GM12878 (cell line): ENCODE data around the gene PTGFRN. TPM values are rescaled to one million over a fixed set of nuclear protein-coding genes. Genes with fewer than 3 reads are reported as not detected.

Experiments used
- ATAC-seq: fragments of 200-7000 bp; cut with Tn5 transposase; 3 replicates; pipeline ENCODE4 v1.9.1; 2020; ENCODE audit warnings: mild to moderate bottlenecking, moderate library complexity
- BruUV-seq: library from RNA; stranded (reverse); fragments of 400-500 nt; replicated peaks from 2 replicates; lab custom pipeline; 2021; lab: Mats Ljungman, UMichigan
- CTCF ChIA-PET: fragments of 300-600 bp; sonication (Branson Sonifier 250); formaldehyde crosslinking; extraction: SDS; loops from one replicate; lab custom pipeline; 2021; ENCODE audit warnings: inconsistent platforms; lab: Yijun Ruan, JAX
- POLR2A ChIA-PET: fragments of 350-600 bp; formaldehyde crosslinking; extraction: SDS; loops from one replicate; lab custom pipeline; 2021; ENCODE audit warnings: inconsistent platforms; lab: Charles Lee
- RAD21 ChIA-PET: fragments of 300-600 bp; sonication (Branson Sonifier 250); formaldehyde crosslinking; loops from one replicate; lab custom pipeline; 2023; ENCODE audit warnings: antibody characterized with exemption; ENCODE audit not compliant: unreplicated experiment; lab: Charles Lee
- SMC1A ChIA-PET: fragments of 300-600 bp; sonication (Branson Sonifier 250); formaldehyde crosslinking; loops from one replicate; lab custom pipeline; 2023; ENCODE audit not compliant: unreplicated experiment, uncharacterized antibody; lab: Charles Lee
- DNase-seq: peaks from one replicate; pipeline ENCODE4 v3.0.0-alpha.2; 2011; ENCODE audit warnings: low read depth, low spot score
- FAIRE-seq: peaks from 3 replicates; lab custom pipeline; 2011; peaks lifted over from hg19 to GRCh38; lab: Jason Lieb, UNC
- H2AFZ ChIP-seq: 2 replicates; pipeline ENCODE4 v1.6.0; 2011; ENCODE audit warnings: low read depth, low read length, control low read depth; ENCODE audit not compliant: control insufficient read depth
- H3K27ac ChIP-seq: 2 replicates; pipeline ENCODE4 v1.5.1; 2011; ENCODE audit warnings: control low read depth; ENCODE audit not compliant: control insufficient read depth, insufficient read depth
- H3K27me3 ChIP-seq, 2 experiments: replicated peaks in 1 of 2; 2 replicates each; pipeline versions ENCODE4 v1.6.0 to v1.6.1; 2011; ENCODE audit warnings: low read length in 1 of 2; ENCODE audit not compliant: control insufficient read depth in 2 of 2, insufficient read depth in 2 of 2
- H3K36me3 ChIP-seq, 2 experiments: 2 replicates each; pipeline ENCODE4 v1.5.1; 2011; ENCODE audit warnings: low read length in 1 of 2; ENCODE audit not compliant: control insufficient read depth in 2 of 2, insufficient read depth in 2 of 2
- H3K4me1 ChIP-seq: 2 replicates; pipeline ENCODE4 v1.6.1; 2011; ENCODE audit warnings: mild to moderate bottlenecking, low read length, moderate library complexity, mixed read lengths; ENCODE audit not compliant: control insufficient read depth, insufficient read depth
- H3K4me2 ChIP-seq: 2 replicates; pipeline ENCODE4 v1.6.0; 2011; ENCODE audit warnings: control low read depth; ENCODE audit not compliant: control insufficient read depth, insufficient read depth
- H3K4me3 ChIP-seq: fragments of 200-600 bp; sonication (generic); 2 replicates; pipeline ENCODE4 v1.5.1; 2016
- H3K79me2 ChIP-seq: 2 replicates; pipeline ENCODE4 v1.6.0; 2011; ENCODE audit warnings: low read length; ENCODE audit not compliant: control insufficient read depth, insufficient read depth
- H3K9ac ChIP-seq: 2 replicates; pipeline ENCODE4 v1.8.0; 2011; ENCODE audit warnings: low read length, control low read depth, mixed read lengths; ENCODE audit not compliant: control insufficient read depth, insufficient read depth
- H3K9me3 ChIP-seq: replicated peaks from 3 replicates; pipeline ENCODE4 v1.5.1; 2011; ENCODE audit warnings: mild to moderate bottlenecking, low read length; ENCODE audit not compliant: control insufficient read depth, insufficient read depth
- H4K20me1 ChIP-seq: 2 replicates; pipeline ENCODE4 v1.6.0; 2011; ENCODE audit not compliant: control insufficient read depth, insufficient read depth
- EP300 ChIP-seq, 2 experiments: fragments of 150-350 bp in 1 of 2; IDR thresholded peaks; 2 replicates each; pipeline ENCODE4 v1.6.1; 2011 to 2012; ENCODE audit warnings: low read depth in 2 of 2, low read length in 2 of 2, borderline replicate concordance in 1 of 2, improper control_type of control experiment in 1 of 2, inconsistent platforms in 1 of 2; ENCODE audit not compliant: control insufficient read depth in 1 of 2
- LARP7 ChIP-seq: fragments of 450-650 bp; IDR thresholded peaks from 2 replicates; pipeline ENCODE4 v1.6.1; 2017; ENCODE audit warnings: mild to moderate bottlenecking
- NBN ChIP-seq: fragments of 450-650 bp; IDR thresholded peaks from 2 replicates; pipeline ENCODE4 v1.6.1; 2016
- PAX8 ChIP-seq: fragments of 450-650 bp; IDR thresholded peaks from 2 replicates; pipeline ENCODE4 v1.6.1; 2017; ENCODE audit warnings: mild to moderate bottlenecking, moderate library complexity
- PBX3 ChIP-seq: IDR thresholded peaks from 2 replicates; pipeline ENCODE4 v1.6.1; 2011; ENCODE audit warnings: mild to moderate bottlenecking, low read depth, low read length, moderate library complexity; ENCODE audit not compliant: insufficient replicate concordance
- RELA ChIP-seq: fragments of 450-650 bp; IDR thresholded peaks from 2 replicates; pipeline ENCODE4 v1.8.0; 2014; ENCODE audit warnings: borderline replicate concordance; ENCODE audit not compliant: partially characterized antibody
- SREBF2 ChIP-seq: IDR thresholded peaks from 2 replicates; pipeline ENCODE4 v1.6.1; 2012; ENCODE audit warnings: mild to moderate bottlenecking, low read length
- SRF ChIP-seq, 2 experiments: IDR thresholded peaks; 2 replicates each; pipeline ENCODE4 v1.6.1; 2011; ENCODE audit warnings: low read depth in 2 of 2, low read length in 2 of 2, mild to moderate bottlenecking in 1 of 2, moderate library complexity in 1 of 2
- TAF1 ChIP-seq: IDR thresholded peaks from 2 replicates; pipeline ENCODE4 v1.6.1; 2011; ENCODE audit warnings: mild to moderate bottlenecking, low read depth, low read length, borderline replicate concordance
- TBL1XR1 ChIP-seq: IDR thresholded peaks from 2 replicates; pipeline ENCODE4 v1.6.1; 2012; ENCODE audit warnings: low read depth, low read length, improper control_type of control experiment
- ZBTB11 ChIP-seq: fragments of 450-650 bp; formaldehyde crosslinking; IDR thresholded peaks from 2 replicates; pipeline ENCODE4 v1.5.0; 2022; ENCODE audit warnings: mild to moderate bottlenecking, missing genetic modification characterization
- ZNF592 ChIP-seq: fragments of 450-650 bp; IDR thresholded peaks from 2 replicates; pipeline ENCODE4 v1.6.1; 2017; ENCODE audit warnings: mild to moderate bottlenecking, moderate library complexity
- whole genome bisulfite sequencing: methylation state at CpG from one replicate; pipeline ENCODE4 v1.1.6; 2016; ENCODE audit warnings: low lambda C conversion rate; ENCODE audit not compliant: insufficient replicate concordance, insufficient coverage; ENCODE audit errors: missing lambda C conversion rate; 5-methylcytosine and 5-hydroxymethylcytosine counted together
- in situ Hi-C: fragments of 300-500 bp; cut with MboI; formaldehyde crosslinking; loops from 9 replicates; pipeline ENCODE4 v1.14.3; 2018; ENCODE audit warnings: mixed read lengths
- intact Hi-C: fragments of 100-400 bp; cut with micrococcal nuclease; formaldehyde crosslinking; loops from one replicate; pipeline ENCODE4 v1.14.2; 2022; ENCODE audit not compliant: unreplicated experiment
- polyA plus RNA-seq, 11 experiments: library from polyadenylated mRNA; depleted of rRNA in 4 of 11; unstranded in 6 of 11; stranded (reverse) in 5 of 11; fragments of >200 nt; fragmentation: Nextera tagmentation in 4 of 11; fragmentation: Illumina TruSeq in 1 of 11; extraction: Ambion mirVana in 4 of 11; extraction: Trizol in 1 of 11; gene quantifications; 1 replicate in 1 of 11; 2 replicates in 10 of 11; pipeline versions ENCODE4 v1.2.1 to v1.2.3, GENCODE V29; 2011 to 2016; ENCODE audit warnings: inconsistent platforms in 2 of 11, missing spikeins in 2 of 11, low read depth in 1 of 11
- total RNA-seq, 4 experiments: library from RNA; depleted of rRNA in 3 of 4; stranded (reverse); fragments of >200 nt in 3 of 4; fragmentation: Illumina TruSeq in 1 of 4; extraction: Trizol in 1 of 4; gene quantifications; 2 replicates each; pipeline versions ENCODE4 v1.2.1 to v1.2.3, GENCODE V29; 2013 to 2021

PTGFRN gene
- total and polyA plus RNA-seq, 10 of the 15 experiments (the other 5 are each of a cell fraction or from before 2014, with no cell fraction given): 2.7 to 8.3 (median 5.1) TPM

DNA sequence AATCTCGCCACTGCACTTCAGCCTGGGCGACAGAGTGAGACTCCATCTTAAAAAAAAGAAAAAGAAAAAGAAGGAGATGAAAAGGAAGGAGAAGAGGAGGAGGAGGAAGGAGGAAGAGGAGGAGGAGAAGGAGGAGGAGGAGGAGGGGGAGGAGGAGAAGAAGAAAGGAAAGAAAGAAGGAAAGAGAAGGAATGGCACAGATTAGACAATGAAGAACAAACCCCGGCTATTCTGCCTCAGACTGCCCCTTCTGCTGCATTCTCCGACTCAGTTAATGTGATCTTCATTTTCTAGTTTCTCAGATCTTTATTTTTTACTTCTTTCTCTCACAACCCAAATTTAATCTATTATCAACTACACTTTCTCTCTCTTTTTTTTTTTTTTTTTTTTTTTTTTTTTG, 40.1 kb upstream of the PTGFRN start:
- Histone ChIP-seq H3K4me3 (no peak overlapping the region), H3K36me3 (no peaks in the 10 kb centered on the region), H2AFZ (no peak overlapping the region), H3K9me3 (no peaks in the 10 kb centered on the region; the same call in 2 of the 3 replicates), H3K4me2 (no peak overlapping the region), H3K4me1 (no peaks in the 10 kb centered on the region), H3K79me2 (no peaks in the 10 kb centered on the region), H3K27me3 (no peaks in the 10 kb centered on the region), H3K9ac (no peak overlapping the region), H3K27ac (no peak overlapping the region), H4K20me1 (no peaks in the 10 kb centered on the region)
- ChIA-PET RAD21 (interaction anchor here (0.6 kb wide), 1 partner anchor 10 kb away, joined by 3 read pairs; no protein-coding TSS in a partner anchor), SMC1A (interaction anchor here (1.0 to 1.2 kb wide), 2 partner anchors 24 to 82 kb away, joined by 3 to 4 read pairs; no protein-coding TSS in a partner anchor), POLR2A (interaction anchor here (0.6 kb wide), 1 partner anchor 22 kb away, joined by 5 read pairs; no protein-coding TSS in a partner anchor), CTCF (no interaction called here)
- WGBS: 38% methylated on average over 4 of the region's 4 CpGs
- no peak for DNase-seq
- BruUV-seq: no TSS peak
- TF ChIP-seq TBL1XR1 (no peak), RELA (no peak), PBX3 (no peak), ZBTB11 (CRISPR knock-in tag) (no peak), SRF (IDR thresholded peaks at IDR 0.05; ENCODE audit: low read depth in 2 of 2, low read length in 2 of 2) (no peak), TAF1 (no peak), ZNF592 (no peak), NBN (no peak), SREBF2 (no peak), EP300 (IDR thresholded peaks at IDR 0.05; ENCODE audit: borderline replicate concordance in 1 of 2, control insufficient read depth in 1 of 2, low read depth in 2 of 2, low read length in 2 of 2) (no peak), LARP7 (no peak), PAX8 (no peak)
- intact Hi-C loops: no loop called here
- FAIRE-seq: no peak
- in situ Hi-C loops: no loop called here
- ATAC-seq: no peak
